Measurements from ENCODE around the gene P2RY12.
"Not testable (repeated sequence)": the region's sequence is repeated elsewhere in the genome, so short reads cannot be mapped to it uniquely, and the experiment has no call there.

P2RY12 gene

GRCh38 chr3:151393146-151393830 is 8.7 kb upstream of the P2RY12 start:
- DNase-seq (ENCODE audit: low spot score): no peak

- not testable (repeated sequence) for DNase-seq (ENCODE audit: low spot score)
Observed at GRCh38 chr3:151392191-151392590, 7.6 kb upstream of the P2RY12 start.

GRCh38 chr3:151391720-151392119 is 7.2 kb upstream of the P2RY12 start:
- no peak for DNase-seq (ENCODE audit: low spot score)

- no peak for DNase-seq (ENCODE audit: low spot score)
Observed at GRCh38 chr3:151387842-151388241, 3.3 kb upstream of the P2RY12 start.

GRCh38 chr3:151387432-151387831 is 2.9 kb upstream of the P2RY12 start:
- no peak for DNase-seq (ENCODE audit: low spot score)

- DNase-seq (ENCODE audit: low spot score): no peak
Observed at GRCh38 chr3:151386056-151386455, 1.5 kb upstream of the P2RY12 start.

- DNase-seq (ENCODE audit: low spot score): no peak
Observed at GRCh38 chr3:151383956-151384355, 597 bp downstream of the P2RY12 start.

- DNase-seq (ENCODE audit: low spot score): no peak
Observed at GRCh38 chr3:151383111-151383510, 1.4 kb downstream of the P2RY12 start.

- no peak for DNase-seq (ENCODE audit: low spot score)
Observed at GRCh38 chr3:151382671-151383070, 1.9 kb downstream of the P2RY12 start.

GRCh38 chr3:151379083-151379734 is 5.3 kb downstream of the P2RY12 start:
- peak; percentile 35 for DNase-seq (ENCODE audit: low spot score)

- no peak for DNase-seq (ENCODE audit: low spot score)
Observed at GRCh38 chr3:151377768-151378385, 6.7 kb downstream of the P2RY12 start.

GRCh38 chr3:151372063-151372820 is 12.3 kb downstream of the P2RY12 start:
- no peak for DNase-seq (ENCODE audit: low spot score)

GRCh38 chr3:151371526-151371925 is 13.0 kb downstream of the P2RY12 start:
- DNase-seq (ENCODE audit: low spot score): no peak

- no peak for DNase-seq (ENCODE audit: low spot score)
Observed at GRCh38 chr3:151367448-151367847, 17.1 kb downstream of the P2RY12 start.

- no peak for DNase-seq (ENCODE audit: low spot score)
Observed at GRCh38 chr3:151366993-151367392, 17.6 kb downstream of the P2RY12 start.

GRCh38 chr3:151362751-151363174 is 21.8 kb downstream of the P2RY12 start:
- no peak for DNase-seq (ENCODE audit: low spot score)

- no peak for DNase-seq (ENCODE audit: low spot score)
Observed at GRCh38 chr3:151357463-151357850, 27.1 kb downstream of the P2RY12 start.

- DNase-seq (ENCODE audit: low spot score): no peak
Observed at GRCh38 chr3:151356794-151357462, 27.6 kb downstream of the P2RY12 start.

- no peak for DNase-seq (ENCODE audit: low spot score)
Observed at GRCh38 chr3:151351648-151352047, 32.9 kb downstream of the P2RY12 start.

GRCh38 chr3:151351219-151351618 is 33.3 kb downstream of the P2RY12 start:
- no peak for DNase-seq (ENCODE audit: low spot score)

GRCh38 chr3:151350656-151351055 is 33.9 kb downstream of the P2RY12 start:
- no peak for DNase-seq (ENCODE audit: low spot score)

GRCh38 chr3:151347432-151347831 is 37.1 kb downstream of the P2RY12 start:
- no peak for DNase-seq (ENCODE audit: low spot score)

Measured in RKO (cell line).